Measurements from ENCODE around the gene GRK6.
A peak's percentile ranks its signal among the peaks of the same experiment; 100 is the strongest.
"Not testable (repeated sequence)": the region's sequence is repeated elsewhere in the genome, so short reads cannot be mapped to it uniquely, and the experiment has no call there.

The GRK6 gene

GRCh38 chr5:177483994-177484901, 57.8 kb downstream of the GRK6 start:
- DNase-seq (ENCODE audit: low spot score) (no peak), FAIRE-seq (no peak)

GRCh38 chr5:177484902-177485549, 58.5 kb downstream of the GRK6 start:
- no peak for FAIRE-seq

GRCh38 chr5:177485753-177486152, 59.3 kb downstream of the GRK6 start:
- DNase-seq (ENCODE audit: low spot score); FAIRE-seq: not testable (repeated sequence)

More at GRCh38 chr5:177484902-177485549, 58.5 kb downstream of the GRK6 start:
- DNase-seq (ENCODE audit: low spot score) = no peak

- DNase-seq (ENCODE audit: low spot score) (no peak), FAIRE-seq (no peak)
Measured at GRCh38 chr5:177486256-177486655, 59.8 kb downstream of the GRK6 start.

- FAIRE-seq = no peak
- DNase-seq (ENCODE audit: low spot score) = no peak
Measured at GRCh38 chr5:177487144-177487543, 60.7 kb downstream of the GRK6 start.

GRCh38 chr5:177487975-177488374, 61.5 kb downstream of the GRK6 start:
- no peak for FAIRE-seq

GRCh38 chr5:177489119-177489716, 62.7 kb downstream of the GRK6 start:
- no peak for FAIRE-seq

More at GRCh38 chr5:177487975-177488374, 61.5 kb downstream of the GRK6 start:
- no peak for DNase-seq (ENCODE audit: low spot score)

GRCh38 chr5:177490311-177490991, 64.0 kb downstream of the GRK6 start:
- FAIRE-seq (no peak), DNase-seq (ENCODE audit: low spot score) (no peak)

More at GRCh38 chr5:177489119-177489716, 62.7 kb downstream of the GRK6 start:
- DNase-seq (ENCODE audit: low spot score) = no peak

GRCh38 chr5:177490992-177491391, 64.5 kb downstream of the GRK6 start:
- no peak for DNase-seq (ENCODE audit: low spot score)
- no peak for FAIRE-seq

- no peak for FAIRE-seq
- peak; percentile 86 for DNase-seq (ENCODE audit: low spot score)
Measured at GRCh38 chr5:177491429-177491945, 65.0 kb downstream of the GRK6 start.

- no peak for DNase-seq (ENCODE audit: low spot score)
Measured at GRCh38 chr5:177491983-177492746, 65.7 kb downstream of the GRK6 start.

More at GRCh38 chr5:177491983-177492746, 65.7 kb downstream of the GRK6 start:
- FAIRE-seq = no peak
